ENCODE data around the gene ADGRD1.
A peak's percentile ranks its signal among the peaks of the same experiment; 100 is the strongest.
"Not testable (repeated sequence)": the region's sequence is repeated elsewhere in the genome, so short reads cannot be mapped to it uniquely, and the experiment has no call there.

The ADGRD1 gene

DNA sequence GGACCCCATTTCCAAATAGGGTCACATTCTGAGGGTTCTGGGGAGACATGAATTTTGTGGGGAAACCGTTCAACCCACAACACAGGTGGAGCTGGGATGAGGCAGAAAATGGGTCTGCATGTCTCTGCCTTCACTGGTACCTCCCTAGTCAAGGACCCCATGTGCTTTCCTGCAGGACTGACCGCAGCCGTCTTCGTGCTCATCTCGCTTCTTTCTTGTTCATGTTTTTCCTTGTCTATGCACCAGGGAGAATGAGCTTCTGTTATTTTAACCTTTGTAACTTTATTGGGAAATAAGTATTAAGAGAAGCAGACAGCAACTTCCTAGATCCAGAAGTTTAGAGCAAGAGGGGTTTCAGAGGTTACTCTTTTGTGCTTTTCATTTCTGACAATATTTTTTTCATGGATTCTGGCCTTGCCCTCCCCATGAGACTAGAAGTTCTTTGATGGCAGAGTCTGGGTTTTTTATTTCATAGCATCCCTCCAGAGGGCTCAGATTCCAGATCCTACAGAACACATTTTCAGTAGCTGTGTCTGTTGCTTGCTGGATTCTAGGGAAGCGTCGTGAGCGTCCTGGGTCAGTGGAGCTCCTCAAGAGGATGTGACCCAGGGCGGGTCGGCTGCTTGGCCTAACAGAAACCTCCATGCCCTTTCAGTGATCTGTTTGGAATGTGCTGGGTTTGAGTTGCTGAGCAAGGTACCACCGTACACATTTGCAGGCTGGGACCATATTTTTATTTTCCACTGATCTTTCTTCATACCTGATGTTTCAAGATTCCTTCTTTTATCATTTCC, 104.2 kb downstream of the ADGRD1 start:
- peak in 8 of 42 donors; percentile 4 to 34 (median 5) for DNase-seq
- intact Hi-C loops (cut with DNase I) = no loop called here

DNA sequence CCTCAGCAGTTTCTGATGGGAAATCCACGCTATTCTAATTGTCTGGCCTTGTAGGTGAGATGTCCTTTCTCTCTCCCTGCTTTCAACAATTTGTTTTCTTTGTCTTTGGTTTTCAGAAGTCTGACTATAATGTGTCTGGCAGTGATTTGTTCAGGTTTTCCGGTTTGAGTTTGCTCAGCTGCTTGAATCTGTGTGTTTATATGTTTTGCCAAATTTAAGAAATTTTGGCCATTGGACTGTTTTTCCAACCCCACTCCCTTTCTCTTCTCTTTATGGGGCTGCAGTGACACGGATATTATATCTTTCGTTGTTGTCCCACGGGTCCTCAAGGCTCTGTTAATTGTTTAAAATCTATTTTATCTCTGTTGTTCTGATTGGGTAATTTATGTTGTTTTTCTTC, 105.0 kb downstream of the ADGRD1 start:
- intact Hi-C loops (cut with DNase I) = no loop called here
- DNase-seq = no peak

DNA sequence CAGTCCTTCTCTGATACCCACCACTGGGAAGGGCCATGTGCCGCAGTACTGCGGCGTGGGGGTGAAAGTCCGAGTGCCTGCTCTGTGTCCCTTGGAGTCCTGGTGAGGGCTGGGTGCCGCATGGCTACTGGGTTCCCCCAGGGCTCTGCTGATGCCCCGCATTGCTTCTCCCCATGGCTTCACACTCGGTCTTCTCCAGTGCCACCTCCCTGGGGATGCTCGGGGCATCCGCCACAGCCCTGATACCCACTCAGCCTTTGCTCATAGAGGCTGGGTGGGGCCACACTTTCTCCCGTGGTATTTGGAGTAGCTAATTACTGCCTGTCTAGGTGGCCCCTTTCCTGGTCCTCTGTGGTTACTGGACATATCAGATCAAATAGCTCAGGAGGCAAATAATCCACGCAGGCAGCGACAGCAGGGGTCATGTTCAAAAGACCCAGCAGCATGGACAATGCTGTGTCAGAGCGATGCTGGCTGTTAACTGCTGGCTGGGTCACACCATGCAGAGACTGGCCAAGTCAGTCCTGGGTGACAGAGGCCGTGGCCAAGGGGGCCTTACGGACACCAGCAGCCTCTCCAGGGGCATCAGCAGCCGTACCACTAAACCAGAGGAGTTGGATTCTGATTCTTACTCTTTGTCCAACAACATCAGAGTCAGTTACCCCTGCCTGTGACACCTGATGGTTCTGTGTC, 106.5 kb downstream of the ADGRD1 start:
- intact Hi-C loops (cut with DNase I) = no loop called here
- DNase-seq = peak in 7 of 42 donors; percentile 0 to 29 (median 13)

DNA sequence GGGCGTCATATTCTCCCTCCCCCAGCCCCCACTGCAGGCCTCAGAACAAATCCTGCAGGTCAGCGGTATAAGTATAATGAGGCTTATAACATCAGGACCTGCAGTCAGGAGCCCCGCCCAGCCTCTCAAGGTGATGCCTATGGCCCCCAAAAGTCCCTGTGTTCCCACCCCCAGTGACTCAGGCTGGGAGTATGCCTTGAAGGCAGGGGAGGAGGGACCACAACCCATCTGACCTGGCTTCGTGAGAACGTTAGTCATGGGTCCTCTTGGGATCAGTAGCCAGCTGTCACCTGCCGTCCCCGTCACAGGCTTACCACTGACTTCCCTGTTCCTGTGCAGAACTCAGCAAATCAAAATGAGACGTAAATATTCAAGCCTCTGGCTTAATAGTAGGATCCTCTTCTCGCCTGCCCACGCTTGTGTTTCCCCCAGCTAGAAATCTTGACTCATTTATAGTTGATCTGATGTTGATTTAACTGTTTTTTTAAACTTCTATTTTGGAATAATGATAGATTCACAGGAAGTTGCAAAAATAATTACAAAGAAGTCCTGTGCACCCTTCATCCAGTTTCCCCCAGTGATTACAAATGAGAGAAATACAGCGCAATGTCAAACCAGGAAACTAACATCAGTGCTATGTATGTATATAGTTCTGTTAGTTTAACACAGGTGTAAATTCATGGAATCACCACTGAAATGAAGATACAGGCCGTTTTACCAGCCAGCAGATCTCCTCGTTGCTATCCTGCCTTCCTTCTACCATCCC, 107.5 kb downstream of the ADGRD1 start:
- peak in 5 of 42 donors; percentile 1 to 19 (median 9) for DNase-seq
- intact Hi-C loops (cut with DNase I) = no loop called here

DNA sequence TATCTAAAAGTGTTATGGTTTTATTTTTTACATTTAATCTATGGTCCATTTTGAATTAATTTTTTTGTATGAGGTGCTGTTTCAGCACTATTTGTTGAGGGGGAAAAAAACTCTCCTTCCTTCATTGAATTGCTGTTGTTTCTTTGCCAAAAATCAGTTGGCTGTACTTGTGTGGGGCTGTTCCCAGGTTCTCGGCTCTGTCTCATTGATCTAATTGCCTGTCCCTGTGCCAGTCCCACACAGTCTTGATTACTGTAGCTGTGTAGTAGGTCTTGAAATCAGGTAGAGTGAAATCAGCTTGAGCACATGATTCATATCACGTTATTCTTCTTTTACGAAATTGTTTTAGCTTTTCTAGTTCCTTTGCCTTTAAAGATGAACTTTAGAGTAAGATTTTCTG, 109.7 kb downstream of the ADGRD1 start:
- intact Hi-C loops (cut with DNase I) = no loop called here
- peak in 7 of 42 donors; percentile 4 to 28 (median 15) for DNase-seq

DNA sequence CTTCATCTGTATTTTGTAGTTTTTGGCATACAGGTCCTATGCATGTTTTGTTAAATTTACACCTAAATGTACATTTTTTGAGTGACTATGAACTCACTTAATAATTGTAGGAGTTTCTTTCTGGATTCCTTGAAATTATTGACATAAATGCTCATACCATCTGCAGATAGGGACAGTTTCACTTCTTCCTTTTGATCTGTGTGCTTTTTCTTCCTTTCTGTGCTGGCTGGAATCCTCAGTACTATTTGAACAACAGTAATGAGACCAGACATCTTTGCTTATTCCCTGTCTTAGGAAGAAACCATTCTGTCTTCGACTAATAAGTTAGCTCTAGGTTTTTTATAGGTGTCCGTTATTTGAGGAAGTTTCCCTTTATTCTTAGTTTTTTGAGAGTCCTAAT, 110.3 kb downstream of the ADGRD1 start:
- intact Hi-C loops (cut with DNase I) = no loop called here
- DNase-seq = no peak

DNA sequence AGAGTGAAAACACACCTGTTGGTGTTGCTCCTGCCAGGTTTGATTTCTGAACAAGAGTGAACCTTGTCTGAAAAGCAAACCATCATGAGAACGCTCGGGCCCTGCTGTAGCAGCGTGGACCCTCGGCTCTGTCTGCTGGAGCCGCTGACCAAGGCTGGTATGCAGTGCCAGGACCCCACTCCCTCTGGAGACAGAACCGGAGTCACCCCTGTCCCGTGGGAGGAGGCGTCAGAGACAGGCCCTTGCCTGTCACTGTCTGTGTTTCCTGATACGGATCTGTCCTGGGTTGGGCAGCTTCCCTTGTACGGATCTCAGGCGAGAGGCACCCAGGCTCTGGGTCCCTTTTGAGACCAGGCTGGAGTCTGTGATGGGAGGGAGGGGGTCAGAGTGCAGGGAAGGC, 111.6 kb downstream of the ADGRD1 start:
- DNase-seq = peak in 8 of 42 donors; percentile 2 to 30 (median 6)
- intact Hi-C loops (cut with DNase I) = no loop called here

DNA sequence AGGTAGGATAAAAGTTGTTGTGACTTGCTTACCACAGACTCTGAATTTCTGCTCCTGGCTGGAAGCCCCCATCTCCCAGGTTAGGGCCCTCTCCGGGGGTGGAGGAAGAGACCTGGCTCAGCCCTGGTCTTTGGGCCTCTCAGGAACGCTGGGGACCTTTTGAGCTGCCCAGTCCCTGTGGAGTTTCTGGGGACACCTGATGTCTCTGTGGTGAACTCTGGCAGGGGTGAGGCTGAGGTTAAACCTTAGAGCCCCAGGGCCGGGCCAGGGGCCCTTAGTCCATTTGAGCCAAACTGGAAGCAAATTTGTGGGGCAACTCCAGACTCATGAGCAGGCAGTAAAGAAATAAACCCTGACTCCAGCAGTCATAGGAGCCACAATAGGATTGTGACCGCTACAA, 112.1 kb downstream of the ADGRD1 start:
- DNase-seq = peak in 7 of 42 donors; percentile 5 to 27 (median 9)
- intact Hi-C loops (cut with DNase I) = no loop called here

DNA sequence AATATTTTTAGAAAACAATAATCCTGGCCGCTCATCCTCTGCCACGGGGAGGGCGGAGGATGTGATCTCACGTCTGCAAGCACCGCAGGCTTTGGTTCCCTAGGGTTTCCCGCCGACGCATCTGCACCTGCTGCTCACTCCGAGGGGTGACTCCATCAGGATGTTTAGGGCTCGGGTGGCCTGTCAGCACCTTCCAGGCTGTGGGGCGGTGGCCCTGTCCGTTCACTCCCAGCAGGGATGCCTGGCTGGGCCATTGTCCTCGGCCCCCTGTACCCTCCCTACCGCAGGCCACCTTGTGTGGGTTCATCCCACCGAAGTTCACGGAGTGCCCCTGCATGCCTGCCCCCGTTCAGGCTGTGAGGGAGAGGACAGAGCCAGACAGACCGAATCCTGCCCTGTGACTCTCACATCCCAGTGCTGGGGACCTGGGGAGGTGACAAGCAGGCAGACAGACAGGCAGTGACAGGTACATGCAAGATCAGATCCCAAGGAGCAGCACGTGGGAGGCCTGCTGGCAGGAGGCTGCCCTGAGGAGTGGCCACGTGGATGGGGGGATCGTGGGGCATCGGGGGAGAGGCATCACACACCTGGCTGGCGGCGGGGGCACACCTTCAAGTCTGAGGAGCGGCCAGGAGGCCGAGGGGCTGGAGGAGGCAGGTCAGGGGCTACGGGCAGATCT, 112.6 kb downstream of the ADGRD1 start:
- intact Hi-C loops (cut with DNase I) = no loop called here
- peak in 10 of 42 donors; percentile 0 to 40 (median 10) for DNase-seq

DNA sequence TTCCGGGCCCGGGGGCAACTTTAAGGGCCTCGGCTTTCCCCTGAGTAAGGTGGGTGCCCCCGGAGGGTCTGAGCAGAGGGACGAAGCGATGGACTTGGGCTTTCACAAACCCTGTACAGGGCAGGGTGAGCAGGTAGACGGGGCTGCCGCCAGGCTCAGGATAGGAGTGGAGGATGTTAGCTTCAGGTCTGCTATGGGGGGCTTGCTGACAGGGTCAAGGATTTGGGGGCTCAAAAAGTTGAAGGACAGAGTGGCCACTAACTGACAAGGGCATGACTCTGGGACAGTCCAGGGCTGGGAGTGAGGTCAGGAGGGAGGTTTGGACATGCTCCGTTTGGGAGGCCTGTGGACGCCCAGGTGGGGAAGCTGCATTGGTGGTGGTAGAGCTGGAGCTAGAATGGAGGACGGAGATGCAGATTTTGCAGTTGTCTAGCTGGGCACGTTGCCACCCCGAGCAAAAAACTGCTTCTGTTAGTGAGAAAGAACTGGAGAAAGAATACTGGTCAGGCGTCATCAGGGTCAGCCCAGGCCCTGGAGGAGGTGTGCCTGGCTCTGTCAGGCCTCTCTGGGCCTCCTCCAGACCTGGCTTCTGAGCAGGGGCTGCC, 113.3 kb downstream of the ADGRD1 start:
- intact Hi-C loops (cut with DNase I) = no loop called here
- DNase-seq = peak in 10 of 42 donors; percentile 0 to 38 (median 11)

DNA sequence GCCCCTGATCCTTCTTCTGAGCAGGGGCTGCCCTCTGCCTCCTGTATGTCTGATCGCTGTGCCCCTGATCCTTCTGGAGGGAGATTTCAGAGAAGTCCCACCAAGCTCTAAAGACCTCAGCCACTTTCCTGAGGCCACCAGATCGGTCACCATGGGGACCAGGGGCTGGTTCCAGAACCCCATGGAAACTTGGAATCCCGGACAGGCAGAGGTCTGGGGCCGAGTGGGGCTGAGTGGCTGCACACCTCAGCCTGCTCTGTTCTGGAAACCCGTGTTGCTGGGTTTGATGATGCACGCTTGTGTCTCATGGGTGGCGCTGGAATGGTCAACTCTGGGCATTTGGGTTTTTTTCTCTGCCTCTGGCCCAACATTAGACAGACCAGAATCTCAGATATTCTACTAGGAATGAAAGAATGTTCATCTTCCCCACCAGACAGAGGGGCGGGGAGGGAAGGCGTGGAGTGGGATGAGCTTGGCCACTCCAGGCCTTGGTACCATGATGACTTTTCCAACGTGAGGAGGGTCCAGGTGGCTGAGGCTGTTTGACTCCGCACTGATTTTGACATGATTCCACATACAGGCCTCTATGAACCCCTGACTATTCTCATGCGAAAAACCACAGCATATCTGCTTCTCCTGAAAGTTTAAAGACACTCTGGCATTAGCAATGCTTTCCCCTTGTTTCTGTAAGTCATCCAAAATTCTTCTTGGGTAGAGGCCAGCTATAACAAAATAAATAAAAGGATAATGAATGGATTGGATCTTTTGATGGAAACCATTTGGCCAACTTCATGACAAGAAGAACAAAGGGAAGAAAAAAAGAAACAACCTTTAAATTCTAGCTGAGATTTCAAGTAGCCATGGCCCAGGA, 114.5 kb downstream of the ADGRD1 start:
- intact Hi-C loops (cut with DNase I) = no loop called here
- peak in 11 of 42 donors; percentile 2 to 27 (median 9) for DNase-seq

DNA sequence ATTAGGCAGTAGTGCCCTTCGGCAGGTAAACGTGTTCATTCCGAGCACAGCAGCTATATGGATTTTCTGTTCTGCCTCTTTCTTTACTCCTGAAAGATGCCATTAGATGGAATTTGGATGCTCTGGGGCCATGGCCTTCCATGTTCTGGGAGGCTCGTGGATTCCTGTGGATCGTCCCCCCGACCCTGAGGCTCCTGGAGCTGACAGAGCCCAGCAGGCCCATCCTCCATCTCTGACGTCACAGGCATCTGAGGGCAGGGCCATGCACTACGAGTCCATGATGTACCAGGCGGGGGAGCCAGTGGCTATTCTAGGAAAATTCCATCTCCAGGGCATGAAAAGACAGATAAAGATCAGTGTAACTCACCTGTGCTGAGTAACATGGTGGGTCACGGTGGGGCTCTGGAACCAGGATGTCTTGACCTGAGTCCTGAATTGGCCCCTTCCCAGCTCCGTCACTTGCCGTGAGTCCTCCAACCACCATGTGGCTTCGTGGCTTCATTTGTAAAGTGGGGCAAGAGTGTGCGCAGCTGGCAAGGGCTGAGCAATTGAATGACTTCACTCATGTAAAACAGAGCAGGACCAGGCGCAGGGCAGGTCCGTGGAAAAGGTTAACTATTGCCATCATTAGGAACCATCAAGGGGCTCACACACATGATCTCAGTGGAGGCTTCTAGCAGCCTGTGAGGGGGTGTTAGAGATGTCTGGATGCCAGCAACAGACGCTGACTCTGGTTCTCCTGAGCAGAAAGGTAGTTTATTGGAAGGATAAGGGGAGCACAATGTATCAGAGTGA, 115.4 kb downstream of the ADGRD1 start:
- DNase-seq = peak in 11 of 42 donors; percentile 1 to 23 (median 9)
- intact Hi-C loops (cut with DNase I) = not testable (repeated sequence)

DNA sequence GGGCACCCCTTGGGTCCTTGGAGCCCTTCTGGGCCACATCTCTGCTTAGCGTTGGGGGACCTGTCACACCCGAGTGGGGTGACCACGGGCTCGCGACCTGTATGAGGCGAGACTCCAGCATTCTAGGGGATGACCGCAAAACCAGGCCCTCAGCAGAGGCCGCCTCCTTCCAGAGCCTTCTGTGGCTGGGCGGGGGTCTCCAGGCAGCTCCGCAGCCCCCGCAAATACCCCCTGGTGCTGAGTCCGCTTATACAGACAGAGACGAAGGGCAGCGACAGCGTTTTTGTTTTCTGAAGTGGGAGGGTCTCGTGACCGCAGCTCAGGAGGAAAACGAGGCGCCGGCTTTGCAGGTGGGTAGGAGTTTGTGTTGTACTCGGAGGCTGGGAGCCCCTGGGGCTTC, 116.4 kb downstream of the ADGRD1 start:
- peak in 6 of 42 donors; percentile 2 to 19 (median 4) for DNase-seq

DNA sequence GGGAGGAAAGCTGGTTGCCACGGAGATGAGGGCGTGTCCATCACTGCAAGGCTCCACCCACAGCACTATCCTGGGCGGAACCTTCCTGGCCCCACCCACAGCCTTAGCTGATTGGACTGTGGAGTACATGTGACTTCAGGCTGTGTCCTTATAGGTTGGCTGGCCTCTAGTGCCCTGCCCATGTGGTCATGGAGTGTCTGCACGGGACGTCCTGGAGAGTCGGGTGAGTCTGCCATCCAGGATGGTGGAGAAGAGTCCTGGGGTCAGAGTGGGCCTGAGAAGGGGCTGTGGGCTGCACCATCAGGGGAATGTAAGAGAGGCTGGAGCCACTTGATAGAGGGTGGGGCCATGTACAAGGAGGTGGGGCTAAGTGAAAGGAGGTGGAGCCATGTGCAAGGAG, 117.0 kb downstream of the ADGRD1 start:
- DNase-seq = peak in 4 of 42 donors; percentile 2 to 10 (median 4)
- intact Hi-C loops (cut with DNase I) = not testable (repeated sequence)

More for the DNA sequence above, 116.4 kb downstream of the ADGRD1 start:
- intact Hi-C loops (cut with DNase I) = not testable (repeated sequence)

DNA sequence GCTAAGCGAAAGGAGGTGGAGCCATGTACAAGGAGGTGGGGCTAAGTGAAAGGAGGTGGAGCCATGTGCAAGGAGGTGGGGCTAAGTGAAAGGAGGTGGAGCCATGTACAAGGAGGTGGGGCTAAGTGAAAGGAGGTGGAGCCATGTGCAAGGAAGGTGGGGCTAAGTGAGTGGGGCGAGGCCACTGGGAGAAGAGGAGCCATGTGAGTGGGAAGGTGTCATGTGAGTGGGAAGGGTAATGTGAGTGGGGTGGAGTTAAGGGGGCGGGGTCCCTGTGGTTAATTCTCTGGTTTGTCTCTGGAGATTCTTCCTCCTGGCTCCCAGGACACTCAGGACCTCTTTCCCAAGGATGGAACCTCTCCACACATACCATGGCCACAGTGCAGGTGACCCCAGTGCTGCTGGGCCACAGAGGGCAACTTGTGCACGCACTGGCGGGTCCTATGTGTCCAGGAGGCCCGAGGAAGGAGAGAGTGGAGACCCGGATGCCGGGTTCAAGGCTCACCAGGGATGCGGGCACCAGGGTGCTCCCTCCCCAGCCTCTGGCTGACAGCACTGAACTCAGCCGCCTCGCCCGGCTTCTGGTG, 117.6 kb downstream of the ADGRD1 start:
- peak in 9 of 42 donors; percentile 1 to 18 (median 3) for DNase-seq

DNA sequence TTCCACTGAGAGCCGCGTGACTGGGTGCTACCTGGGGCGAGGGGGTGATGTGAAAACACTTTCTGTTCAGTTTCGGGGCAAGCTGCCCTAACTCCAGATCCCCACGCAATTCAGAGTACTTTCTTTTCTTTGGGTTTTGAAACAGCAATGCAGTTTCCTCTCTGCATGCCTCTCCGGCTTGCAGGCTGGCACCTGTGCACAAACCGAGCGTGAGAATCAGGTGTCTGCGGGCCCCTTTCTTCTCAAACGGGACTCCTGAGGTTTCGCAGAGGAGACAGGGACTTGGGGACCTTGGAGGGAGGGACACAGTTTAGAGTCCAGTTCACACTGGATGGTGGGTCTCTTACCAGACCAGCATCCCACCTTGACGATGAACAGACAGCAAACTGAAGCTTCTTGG, 118.2 kb downstream of the ADGRD1 start:
- intact Hi-C loops (cut with DNase I) = not testable (repeated sequence)
- peak in 2 of 42 donors; percentile 2 to 7 for DNase-seq

More for the DNA sequence above, 117.6 kb downstream of the ADGRD1 start:
- intact Hi-C loops (cut with DNase I) = not testable (repeated sequence)
